Stimulated activated CD4-positive, alpha-beta T cell treated with anti-CD3 and anti-CD28 coated beads, TNF-alpha, amount 100 ng/mL, for 24 hours (primary cell): ENCODE results near the gene TBL3.

Source experiments
- DNase-seq, 3 experiments: peaks; one replicate each; pipeline ENCODE4 v3.0.0-alpha.2; 2020; ENCODE audit warnings: low read depth in 3 of 3

TBL3 gene

DNA sequence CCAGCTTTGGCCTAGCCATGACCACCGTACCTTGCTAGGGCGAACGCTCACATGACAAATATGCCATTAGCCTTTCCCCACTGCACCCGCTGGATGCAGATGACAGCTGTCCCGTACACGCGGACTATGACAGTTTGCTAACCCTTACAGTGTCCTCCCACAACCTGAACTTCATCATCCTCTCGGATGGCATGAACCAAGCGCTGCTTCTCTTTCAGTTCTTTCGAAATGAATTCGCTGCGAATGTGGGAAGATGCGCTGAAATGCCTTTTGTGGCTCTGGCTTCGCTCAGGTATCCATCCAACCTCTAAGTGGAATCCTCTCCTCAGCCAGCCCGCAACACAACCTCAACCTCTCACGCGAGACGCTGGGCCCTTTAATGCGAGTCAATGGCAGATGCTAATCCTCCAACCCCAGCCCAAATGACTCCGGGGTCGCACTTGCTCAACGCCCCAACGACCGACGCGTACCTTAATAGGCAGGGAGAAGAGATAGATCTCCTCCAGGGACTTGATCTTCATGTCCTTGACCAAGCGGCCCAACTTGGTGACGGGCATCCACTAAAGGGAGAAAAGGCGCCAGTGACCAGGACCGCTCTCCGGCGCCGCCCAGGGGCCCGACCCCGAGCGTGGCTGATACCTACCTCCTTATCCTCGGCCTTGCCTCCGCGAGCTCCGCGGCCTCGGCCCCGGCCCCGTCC is 7.9 kb upstream of the TBL3 start:
- DNase-seq: peak in 1 of 3 experiments; percentile 42

DNA sequence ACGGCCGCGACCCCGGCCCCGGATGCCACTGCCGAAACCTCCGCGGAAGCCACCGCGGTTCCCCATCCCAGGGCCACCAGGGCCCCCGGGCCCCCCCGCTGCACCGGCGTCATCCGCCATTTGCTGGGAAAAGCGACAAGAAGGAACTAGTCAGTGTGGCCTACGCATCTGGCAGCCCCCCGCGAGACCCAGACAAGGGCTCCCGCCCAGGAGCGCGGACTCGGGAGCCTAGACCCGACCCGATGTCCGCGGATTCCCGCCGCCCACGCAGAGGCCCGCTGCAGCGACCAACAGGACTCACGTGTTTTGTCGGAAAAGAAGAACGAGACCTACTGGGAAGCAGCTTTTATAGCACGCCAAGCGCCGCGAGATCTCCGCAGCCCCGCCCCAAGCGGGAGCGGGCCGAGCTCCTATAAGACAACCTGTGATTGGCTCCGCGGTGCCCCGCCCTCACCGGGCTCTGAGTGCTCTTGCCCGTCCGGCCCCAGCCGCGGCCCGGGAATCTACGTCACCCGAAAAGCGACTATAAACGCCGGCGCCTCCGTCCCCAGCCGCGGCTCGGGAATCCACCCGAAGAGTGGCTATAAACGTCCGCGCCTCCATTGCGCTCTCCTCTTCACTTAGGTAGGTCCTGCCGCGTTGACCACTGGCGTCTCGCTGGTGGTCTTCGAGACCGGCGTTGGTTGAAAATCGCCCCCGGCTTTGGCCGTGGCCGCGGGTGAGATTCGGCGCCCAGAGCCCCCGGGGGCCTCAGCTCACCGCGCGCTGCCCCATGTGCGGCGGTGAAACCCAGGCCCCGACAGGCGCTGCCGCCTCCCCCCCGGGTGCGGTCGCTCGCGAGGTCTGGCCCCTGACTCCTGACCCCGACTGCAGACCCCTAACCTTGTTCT is 7.1 kb upstream of the TBL3 start, which contains the start of gene RPS2:
Gene RPS2, minus strand, starts transcription at position 321 of the 890 bp plus-strand sequence. Its CDS starts 201 bp downstream, at position 120.
- peak; percentile 96 to 99 (median 97) for DNase-seq

DNA sequence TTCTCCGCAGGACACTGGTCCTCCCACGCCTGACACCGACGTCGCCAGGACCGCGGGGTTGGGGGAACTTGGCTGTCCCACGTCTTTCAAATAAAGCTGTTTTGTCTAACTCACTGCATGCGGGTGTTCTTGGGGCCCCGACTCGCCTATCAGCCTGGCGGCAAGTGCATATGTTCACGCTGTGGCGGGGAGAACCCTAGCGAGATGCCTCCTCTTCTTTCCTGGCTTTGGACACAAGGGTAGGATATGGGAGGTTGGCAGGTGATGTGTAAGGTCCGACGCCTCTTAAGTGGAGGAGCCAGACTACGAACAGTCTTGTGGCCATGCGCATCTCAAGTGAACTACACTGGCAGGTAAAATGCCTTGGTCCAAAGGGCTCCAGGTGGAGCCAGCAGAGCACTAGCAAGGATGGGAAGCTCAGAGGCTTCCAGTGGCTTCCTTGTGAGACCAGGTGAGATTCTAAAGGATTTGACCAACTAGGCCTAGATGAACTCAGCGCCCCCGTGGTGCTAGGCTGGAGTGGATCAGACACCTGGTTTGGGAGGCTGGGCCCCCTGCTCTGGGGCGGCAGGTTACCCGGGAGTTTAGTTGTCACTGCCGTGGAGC is 6.4 kb upstream of the TBL3 start:
- no peak for DNase-seq

DNA sequence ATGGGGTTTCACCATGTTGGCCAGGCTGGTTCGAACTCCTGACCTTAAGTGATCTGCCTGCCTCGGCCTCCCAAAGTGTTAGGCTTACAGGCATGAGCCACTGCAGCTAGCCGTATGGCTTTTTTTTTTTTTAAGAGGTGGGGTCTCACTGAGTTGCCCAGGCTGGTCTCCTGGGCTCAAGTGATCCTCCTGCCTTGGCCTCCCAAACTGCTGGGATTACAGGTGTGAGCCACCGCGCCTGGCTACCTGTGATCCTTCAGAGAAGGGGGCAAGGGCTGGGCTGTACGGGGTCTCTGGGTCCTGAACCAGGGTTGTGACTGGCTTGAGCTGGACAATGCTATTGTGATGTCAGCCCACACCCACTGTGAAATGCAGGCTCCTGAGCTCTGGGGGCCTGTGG is 5.4 kb upstream of the TBL3 start, which contains the start of gene RNF151:
Gene RNF151, plus strand, starts transcription at position 397 of the 400 bp plus-strand sequence. CDS start 26 bp downstream, outside the sequence.
- DNase-seq: no peak

DNA sequence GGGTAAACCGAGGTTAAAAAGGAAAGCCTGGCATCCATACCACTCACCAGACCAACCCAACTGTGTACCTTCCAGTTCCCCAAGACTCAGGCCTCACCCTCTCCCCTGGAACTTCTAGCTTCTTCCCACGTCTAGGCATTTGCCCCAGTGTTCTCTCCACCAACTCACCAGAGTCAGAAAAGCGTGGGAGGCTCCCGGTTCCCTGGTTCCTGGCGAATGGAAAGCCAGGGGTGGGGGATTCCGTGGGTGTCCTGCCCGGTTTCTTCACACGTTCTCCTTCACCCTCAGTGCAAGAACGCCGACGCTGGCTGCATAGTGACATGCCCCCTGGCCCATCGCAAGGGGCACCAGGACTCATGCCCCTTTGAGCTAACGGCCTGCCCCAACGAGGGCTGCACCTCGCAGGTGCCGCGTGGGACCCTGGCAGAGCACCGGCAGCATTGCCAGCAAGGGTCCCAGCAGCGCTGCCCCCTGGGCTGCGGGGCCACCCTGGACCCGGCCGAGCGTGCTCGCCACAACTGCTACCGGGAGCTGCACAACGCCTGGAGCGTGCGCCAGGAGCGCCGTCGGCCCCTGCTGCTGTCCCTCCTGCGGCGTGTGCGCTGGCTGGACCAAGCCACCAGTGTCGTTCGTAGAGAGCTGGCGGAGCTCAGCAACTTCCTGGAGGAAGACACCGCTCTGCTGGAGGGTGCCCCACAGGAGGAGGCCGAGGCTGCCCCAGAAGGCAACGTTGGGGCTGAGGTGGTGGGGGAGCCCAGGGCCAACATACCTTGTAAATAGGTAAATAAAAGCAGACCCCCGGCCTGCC is 3.5 kb upstream of the TBL3 start:
- no peak for DNase-seq

DNA sequence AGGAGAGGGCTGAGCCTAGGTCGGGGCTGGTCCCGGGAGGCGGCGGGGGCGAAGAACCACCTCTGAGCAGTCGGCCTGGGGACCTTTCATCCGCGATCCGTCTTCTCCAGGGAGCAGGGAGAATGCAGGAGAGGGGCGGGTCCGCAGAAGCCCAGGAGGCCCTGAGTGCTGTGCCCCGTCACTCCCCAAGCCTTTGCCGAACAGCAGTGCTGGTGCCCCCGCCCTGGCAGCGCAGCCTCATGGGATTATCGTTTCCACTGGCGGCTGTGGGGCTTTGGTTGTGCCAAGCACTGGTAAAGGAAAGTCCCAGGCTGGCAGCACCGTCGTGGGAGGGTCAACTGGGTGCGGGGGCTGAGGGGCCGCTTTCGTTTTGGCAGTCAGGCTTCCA is 631 bp downstream of the TBL3 start:
- DNase-seq: no peak

DNA sequence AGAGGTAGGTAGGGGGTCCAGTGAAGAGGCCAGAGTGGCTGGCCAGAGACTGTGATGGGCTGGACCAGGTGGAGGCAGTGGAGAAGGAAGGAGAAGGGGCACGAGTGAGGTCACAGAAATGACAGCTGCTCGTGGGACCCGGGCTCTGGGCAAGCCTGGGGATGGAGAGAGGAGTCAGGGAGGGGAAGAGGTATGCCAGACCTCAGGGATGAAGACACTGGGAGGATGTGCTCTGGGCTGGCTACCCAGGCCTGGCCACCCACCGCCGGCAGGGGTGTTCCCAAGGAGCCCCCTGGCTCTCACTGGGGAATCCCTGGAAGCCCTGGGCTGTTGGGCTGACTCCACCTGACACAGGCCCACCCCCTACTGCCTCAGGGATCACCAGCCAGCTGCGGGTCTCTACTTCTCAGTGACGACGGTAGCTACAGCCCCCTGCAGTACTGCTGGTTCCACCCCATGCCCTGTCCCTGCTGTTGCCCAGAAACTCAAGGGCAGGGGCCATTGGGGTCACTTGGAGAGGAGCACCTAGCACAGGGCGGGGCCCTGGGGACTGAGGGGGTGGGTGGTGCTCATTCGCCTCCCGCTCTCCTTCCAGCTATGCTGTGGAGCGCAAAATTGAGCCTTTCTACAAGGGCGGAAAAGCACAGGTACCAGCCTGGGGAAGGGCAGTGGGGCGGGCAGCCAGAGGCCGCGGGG is 1.8 kb downstream of the TBL3 start:
- no peak for DNase-seq

DNA sequence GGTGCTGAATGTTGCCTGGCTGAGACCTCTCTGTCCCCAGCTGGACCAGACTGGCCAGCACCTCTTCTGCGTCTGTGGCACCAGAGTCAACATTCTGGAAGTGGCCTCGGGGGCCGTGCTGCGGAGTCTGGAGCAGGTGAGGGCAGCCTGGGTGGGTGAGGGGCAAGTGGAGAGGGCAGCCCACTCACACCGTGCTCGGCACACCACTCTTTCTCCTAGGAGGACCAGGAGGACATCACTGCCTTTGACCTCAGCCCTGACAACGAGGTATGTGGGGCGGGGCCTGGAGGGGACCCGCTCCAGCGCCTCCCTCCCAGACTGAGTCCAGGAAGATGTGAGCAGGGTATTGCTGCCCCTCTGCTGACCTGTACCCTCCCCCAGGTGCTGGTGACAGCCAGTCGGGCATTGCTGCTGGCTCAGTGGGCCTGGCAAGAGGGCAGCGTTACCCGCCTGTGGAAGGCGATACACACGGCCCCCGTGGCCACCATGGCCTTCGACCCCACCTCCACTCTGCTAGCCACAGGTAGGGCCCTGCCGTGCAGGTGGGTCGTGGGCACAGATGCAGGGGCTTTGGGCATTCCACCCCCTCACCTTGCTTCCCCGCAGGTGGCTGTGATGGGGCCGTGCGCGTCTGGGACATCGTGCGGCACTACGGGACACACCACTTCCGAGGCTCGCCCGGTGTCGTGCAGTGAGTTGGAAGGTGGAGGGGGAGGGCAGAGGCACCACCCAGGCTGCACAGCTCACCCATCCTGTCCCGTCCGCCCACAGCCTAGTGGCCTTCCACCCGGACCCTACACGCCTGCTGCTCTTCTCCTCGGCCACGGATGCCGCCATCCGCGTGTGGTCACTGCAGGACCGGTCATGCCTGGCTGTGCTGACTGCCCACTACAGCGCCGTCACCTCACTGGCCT is 2.6 kb downstream of the TBL3 start:
- no peak for DNase-seq

DNA sequence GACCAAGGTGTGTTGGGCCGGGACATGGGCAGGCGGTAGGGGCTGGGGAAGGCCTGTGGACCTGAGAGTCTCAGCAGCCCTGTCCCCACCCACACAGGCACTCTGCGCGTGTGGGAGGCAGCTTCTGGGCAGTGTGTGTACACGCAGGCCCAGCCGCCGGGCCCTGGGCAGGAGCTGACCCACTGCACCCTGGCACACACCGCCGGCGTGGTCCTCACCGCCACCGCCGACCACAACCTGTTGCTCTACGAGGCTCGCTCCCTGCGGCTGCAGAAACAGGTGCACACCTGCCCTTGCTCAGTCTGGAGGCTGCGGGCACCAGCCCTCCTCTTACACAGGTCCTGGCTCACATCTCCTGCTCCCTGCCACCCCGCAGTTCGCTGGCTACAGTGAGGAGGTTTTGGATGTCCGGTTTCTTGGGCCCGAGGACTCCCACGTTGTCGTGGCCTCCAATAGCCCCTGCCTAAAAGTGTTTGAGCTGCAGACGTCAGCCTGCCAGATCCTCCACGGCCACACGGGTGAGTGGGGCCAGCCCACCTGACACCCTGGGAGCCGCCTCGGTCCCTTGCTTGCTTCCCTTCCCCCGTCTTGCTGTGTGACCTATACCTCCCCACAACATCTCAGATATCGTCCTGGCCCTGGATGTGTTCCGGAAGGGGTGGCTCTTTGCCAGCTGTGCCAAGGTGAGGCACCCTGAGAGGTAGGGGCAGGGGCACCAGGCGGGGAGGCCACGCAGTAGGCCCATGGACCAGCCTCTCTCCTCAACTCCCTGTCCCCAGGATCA is 3.8 kb downstream of the TBL3 start:
- DNase-seq: no peak

DNA sequence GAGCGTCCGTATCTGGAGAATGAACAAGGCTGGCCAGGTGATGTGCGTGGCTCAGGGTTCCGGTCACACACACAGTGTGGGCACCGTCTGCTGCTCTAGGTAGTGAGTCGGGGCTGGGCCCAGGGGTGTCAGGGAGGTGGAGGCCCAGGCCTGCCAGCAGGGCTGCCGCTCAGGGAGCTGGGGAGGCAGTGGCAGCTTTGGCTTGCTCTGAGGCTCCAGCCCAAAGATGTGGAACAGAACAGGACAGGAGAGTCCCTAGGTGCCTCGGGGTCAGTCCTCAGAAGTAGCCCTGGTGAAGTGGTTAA is 4.3 kb downstream of the TBL3 start:
- no peak for DNase-seq

DNA sequence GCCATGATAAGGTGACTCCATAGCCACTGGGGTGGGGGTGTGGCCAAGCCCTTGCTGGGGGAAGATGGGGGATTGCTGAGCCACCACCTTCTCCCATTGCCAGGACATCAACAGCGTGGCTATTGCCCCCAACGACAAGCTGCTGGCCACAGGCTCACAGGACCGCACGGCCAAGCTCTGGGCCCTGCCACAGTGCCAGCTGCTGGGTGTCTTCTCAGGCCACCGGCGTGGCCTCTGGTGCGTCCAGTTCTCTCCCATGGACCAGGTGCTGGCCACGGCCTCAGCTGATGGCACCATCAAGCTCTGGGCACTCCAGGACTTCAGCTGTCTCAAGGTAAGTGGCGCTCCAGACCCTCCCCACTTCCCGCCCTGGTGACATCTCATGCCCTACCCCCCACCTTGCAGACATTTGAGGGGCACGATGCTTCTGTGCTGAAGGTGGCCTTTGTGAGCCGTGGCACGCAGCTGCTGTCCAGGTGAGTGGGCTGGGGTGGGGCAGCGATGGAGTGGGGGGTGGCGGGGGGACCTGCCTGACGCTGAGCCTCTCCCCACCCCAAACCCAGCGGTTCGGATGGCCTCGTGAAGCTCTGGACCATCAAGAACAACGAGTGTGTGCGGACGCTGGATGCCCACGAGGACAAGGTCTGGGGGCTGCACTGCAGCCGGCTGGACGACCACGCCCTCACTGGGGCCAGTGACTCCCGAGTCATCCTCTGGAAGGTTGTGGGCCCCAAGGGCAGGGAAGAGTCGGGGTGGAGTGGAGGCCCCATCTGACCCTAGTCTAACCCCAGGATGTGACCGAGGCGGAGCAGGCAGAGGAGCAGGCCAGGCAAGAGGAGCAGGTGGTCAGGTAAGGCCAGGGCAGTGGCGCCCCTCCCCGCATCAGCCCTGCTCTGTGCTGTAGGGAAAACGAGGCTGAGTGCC is 5.4 kb downstream of the TBL3 start:
- no peak for DNase-seq

DNA sequence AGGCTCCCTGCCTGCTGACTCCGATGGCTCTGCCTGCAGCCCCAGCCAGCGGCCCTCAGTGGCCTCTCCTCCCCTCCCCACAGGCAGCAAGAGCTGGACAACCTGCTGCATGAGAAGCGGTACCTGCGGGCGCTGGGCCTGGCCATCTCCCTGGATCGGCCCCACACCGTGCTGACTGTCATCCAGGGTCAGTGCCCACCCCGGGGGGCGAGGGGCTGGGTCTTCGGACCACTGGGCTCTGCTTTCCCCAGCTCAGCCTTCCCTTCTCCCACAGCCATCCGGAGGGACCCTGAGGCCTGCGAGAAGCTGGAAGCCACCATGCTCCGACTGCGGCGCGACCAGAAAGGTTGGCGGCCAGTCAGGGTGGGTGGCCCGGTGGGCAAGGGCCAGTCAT is 6.0 kb downstream of the TBL3 start:
- DNase-seq: no peak

DNA sequence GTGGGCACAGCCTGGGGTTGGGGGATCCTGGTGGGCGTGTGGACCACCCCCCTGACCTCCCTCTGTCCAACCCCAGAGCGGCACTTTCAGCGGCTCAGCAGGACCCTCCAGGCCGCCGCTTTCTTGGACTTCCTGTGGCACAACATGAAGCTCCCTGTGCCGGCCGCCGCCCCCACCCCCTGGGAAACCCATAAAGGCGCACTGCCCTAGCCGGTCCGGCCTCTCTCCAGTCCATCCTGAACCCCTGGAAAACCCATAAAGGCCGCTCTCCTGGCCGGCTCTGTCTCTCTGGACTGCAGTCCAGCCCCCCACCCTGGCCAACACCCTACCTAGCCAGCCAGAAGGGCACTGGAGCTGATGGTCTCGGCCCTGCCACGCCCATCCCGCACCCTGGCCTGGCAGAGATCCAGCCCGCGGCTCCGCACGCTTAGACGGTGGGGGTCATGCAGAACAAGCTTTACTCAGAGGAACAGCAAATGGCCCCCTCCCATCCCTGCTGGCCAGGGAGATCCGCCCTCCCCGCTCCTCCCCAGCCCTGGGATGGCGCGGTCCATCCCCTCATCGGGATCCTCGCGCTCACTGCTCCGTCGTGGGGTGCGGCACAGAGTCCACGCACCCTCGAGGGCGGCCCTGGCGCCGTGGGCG is 6.7 kb downstream of the TBL3 start:
- no peak for DNase-seq

DNA sequence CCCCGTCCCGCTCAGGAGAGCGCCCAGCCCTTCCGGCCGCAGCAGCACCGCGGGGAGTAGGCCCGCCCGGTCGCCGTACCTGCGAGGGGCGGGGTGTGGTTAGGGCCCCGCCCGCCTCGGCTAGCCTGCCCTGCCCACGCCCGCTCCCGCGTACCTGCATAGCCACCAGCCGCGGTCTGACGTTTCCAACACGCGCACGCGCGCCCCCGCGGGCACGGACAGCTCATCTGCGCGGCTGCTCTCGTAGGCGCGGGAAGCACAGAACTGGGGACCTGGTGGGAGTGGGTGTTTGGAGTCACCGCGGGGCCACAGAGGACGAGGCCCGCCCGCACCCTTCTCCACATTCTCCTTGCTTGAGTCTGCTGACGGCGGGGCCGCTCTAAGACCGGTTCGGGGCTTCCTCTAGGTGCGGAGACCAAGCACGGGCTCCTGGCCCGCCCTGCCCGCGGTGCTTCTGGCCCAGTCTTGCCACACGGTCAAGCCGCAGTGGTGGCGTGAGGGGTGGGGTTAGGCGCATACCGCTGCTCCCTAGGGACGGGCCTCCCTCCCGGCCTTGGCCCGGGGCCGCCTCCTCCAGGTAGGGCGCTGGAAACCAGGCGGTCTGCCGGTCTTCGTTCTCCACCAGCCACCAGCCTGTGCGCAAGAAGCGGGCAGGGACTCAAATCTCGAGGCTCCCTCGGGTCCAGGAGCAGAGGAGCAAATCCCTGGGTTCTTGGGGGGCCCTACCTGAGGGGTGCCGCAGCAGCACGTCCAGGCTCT is 7.6 kb downstream of the TBL3 start:
- DNase-seq: peak in 1 of 3 experiments; percentile 51

DNA sequence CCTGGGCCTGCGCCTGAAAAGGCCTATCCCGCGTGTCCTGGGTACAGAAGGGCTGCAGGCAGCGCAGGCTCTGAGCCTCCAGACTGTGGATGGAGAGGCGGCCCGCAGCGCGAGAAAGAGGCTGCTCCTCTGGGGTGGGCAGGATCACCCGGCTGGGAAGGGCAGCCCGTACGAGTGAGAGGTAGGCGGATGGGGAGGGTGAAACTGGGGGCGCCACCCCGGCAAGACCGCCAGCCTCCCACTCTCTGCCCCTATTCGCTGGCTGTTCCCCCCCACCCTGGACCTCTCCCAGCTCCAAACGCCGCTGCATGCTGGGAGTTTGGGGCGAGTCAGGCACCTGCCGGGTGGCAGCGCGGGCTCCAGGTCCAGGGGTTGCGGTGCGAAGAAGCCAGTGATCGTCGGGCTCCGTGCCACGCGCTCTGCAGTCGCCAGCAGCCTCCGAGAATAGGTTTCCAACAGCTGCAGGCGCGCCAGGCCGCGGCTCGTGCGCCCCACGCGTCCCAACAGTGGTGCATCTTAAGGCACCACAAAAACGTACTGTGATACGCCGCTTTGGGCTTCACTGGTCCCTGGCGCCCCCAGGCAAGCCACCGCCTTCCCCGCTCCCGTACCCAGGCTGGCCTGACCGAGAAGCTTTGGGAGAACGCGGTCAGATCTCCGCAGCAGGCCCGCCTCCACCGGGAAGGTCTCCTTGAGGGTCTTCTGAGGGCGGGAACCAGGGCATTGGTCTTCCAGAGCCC is 8.3 kb downstream of the TBL3 start:
- no peak for DNase-seq

DNA sequence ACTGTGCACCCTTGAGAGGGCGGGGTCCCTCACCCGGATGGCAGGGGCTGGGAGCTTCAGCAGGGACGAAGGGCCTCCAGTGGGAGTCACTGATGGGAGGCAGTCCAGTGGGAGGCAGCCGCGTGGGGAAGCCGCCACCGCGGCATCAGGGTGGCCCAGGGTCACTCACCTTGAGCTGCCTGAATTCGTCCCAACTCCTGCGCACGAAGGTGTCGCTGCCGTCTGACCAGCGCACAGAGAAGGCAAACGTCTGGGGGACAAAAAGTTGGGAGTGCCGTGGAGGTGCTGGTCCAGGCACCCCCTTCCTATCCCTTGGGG is 8.9 kb downstream of the TBL3 start:
- DNase-seq: no peak
